ENCODE results near the gene ST14. TPM values are rescaled to one million over a fixed set of nuclear protein-coding genes. Genes with fewer than 3 reads are reported as not detected.

ST14 gene
- total RNA-seq, 2 experiments from 2014 or later, result not detected

GRCh38 chr11:130159139-130159538 is 443 bp upstream of the ST14 start:
- CTCF ChIA-PET, result interaction anchor here (1.1 kb wide), 1 partner anchor 13 kb away, joined by 3 read pairs; no protein-coding TSS in a partner anchor
- no peak for DNase-seq
- H3K4me3 Mint-ChIP-seq, result no peak overlapping the region
- peaks cover 10% of the 10 kb centered on the region for H3K4me1 Mint-ChIP-seq
- POLR2A ChIA-PET, result no interaction called here
- H3K27ac Mint-ChIP-seq, result no peak overlapping the region
- peaks cover 61% of the 10 kb centered on the region for H3K27me3 Mint-ChIP-seq
- H3K9me3 Mint-ChIP-seq, result no peaks in the 10 kb centered on the region
- H3K36me3 Mint-ChIP-seq (ENCODE audit: low read depth), result no peaks in the 10 kb centered on the region

GRCh38 chr11:130160498-130161155 is 1.0 kb downstream of the ST14 start:
- peak overlapping the region; percentile 21 for H3K4me3 Mint-ChIP-seq
- H3K27ac Mint-ChIP-seq, result no peak overlapping the region
- ChIA-PET POLR2A (no interaction called here), CTCF (interaction anchor here (1.6 kb wide), 1 partner anchor 12 kb away, joined by 5 read pairs; no protein-coding TSS in a partner anchor)
- H3K4me1 Mint-ChIP-seq, result peaks cover 10% of the 10 kb centered on the region
- peaks cover 71% of the 10 kb centered on the region for H3K27me3 Mint-ChIP-seq
- no peaks in the 10 kb centered on the region for H3K9me3 Mint-ChIP-seq
- DNase-seq, result no peak
- no peaks in the 10 kb centered on the region for H3K36me3 Mint-ChIP-seq (ENCODE audit: low read depth)

DNA sequence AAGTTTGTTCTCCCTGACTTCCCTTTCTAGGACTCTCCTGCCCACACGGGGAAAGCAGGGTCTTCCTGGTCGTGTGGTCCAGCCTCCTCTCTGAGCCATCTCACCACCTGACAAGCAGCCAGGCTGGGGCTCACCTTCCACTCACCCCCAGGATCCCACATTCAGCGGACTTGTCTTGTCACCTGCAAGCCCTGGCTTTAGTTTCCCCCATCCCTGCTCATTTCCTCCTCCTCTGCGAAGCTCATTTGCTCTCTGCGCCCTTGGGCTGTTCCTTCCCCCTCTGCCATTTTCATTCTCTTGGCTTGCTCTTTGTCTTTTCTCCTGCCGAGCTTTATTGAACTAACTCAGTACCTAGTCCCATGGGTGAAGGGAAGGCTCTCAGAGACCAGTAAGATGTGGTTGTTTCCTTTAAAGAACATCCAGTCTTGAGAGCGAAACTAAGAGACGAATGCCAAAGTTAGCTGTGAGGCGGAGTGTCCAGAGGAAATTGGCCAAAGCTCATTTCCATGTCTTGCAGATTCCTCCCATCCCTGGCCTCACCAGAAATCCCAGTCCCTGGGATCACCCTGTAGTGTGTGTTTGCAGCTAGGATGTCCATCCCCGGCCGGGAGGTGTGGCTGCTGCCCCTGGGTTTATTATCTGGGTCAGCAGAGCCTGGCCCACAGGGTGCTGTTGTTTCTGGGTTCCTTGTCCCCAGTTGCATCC is 2.0 kb downstream of the ST14 start:
- H3K9me3 Mint-ChIP-seq, result no peaks in the 10 kb centered on the region
- peaks cover 10% of the 10 kb centered on the region for H3K4me1 Mint-ChIP-seq
- ChIA-PET CTCF (interaction anchor here (1.6 kb wide), 1 partner anchor 13 kb away, joined by 5 read pairs; no protein-coding TSS in a partner anchor), POLR2A (no interaction called here)
- H3K36me3 Mint-ChIP-seq (ENCODE audit: low read depth), result no peaks in the 10 kb centered on the region
- no peak for DNase-seq
- peaks cover 67% of the 10 kb centered on the region for H3K27me3 Mint-ChIP-seq
- no peak overlapping the region for H3K4me3 Mint-ChIP-seq
- no peak overlapping the region for H3K27ac Mint-ChIP-seq

DNA sequence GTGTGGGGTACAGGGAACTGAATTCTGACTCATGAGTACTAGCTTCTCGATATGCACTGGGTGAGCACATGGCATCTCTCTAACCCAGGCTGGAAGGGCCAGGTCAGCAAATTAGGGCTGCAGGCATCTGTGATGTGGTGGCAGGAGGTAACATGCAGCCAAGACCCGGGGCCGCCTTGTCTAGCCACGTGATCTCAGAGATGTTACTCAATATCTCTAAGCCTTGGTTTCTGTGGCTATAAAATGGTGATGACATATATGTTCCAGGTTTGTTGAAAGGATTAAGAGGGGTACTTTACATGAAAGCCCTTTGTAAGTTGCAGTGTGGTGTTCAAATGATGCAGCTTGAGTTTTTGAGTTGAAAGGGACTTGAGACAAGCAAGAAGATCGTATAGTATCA is 3.2 kb downstream of the ST14 start:
- H3K27me3 Mint-ChIP-seq, result peaks cover 59% of the 10 kb centered on the region
- no peak for DNase-seq
- H3K36me3 Mint-ChIP-seq (ENCODE audit: low read depth), result no peaks in the 10 kb centered on the region
- peaks cover 10% of the 10 kb centered on the region for H3K4me1 Mint-ChIP-seq
- POLR2A ChIA-PET, result no interaction called here
- no peaks in the 10 kb centered on the region for H3K9me3 Mint-ChIP-seq
- CTCF ChIA-PET, result interaction anchor here (1.3 kb wide), 1 partner anchor 23 kb away, joined by 5 read pairs; no protein-coding TSS in a partner anchor
- H3K4me3 Mint-ChIP-seq, result no peak overlapping the region
- H3K27ac Mint-ChIP-seq, result no peak overlapping the region

DNA sequence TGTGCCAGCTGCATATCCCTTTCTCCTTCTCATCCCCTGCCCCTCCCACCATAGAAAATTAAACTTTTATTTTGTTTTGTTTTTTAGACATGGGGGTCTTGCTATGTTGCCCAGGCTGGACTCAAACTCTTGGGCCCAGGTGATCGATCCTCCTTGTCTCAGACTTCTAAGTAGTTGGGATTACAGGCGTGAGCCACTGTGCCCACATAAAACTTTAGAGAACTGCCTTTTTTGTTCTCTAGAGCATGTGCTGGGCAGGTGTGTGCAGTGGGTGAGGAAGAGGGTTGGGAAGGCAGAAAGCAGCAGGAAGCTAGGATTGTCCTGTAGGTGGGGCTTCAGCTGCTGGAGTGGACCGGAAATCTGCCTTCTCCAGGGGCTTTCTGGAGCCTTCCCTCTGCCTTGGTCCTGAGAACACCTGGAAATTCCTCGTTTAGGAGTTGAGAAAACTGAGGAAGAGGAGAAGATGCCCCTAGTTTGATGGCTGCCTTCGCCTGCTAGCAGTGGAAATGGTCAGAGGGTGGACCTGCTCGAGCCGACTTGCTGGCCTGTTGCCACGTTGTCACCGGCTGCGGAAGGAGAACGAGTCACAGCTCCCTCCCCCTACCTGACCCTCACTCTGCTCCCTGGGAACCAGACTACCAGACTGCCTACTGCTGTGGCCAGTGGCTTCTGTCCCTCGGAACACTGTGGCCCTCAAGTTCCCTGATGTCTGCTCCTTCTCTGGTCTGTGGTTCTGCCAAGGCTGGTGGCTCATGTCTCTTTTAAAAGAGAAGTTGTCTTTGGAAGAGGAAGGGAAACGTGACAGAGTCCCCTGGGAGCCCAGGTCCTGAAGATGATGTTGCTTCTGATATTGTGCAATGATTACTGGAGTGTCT is 4.0 kb downstream of the ST14 start:
- Mint-ChIP-seq H3K4me1 (peaks cover 10% of the 10 kb centered on the region), H3K4me3 (no peak overlapping the region), H3K36me3 (ENCODE audit: low read depth) (no peaks in the 10 kb centered on the region), H3K27ac (no peak overlapping the region), H3K9me3 (no peaks in the 10 kb centered on the region), H3K27me3 (peaks cover 50% of the 10 kb centered on the region)
- ChIA-PET CTCF (interaction anchor here (0.6 to 1.3 kb wide), 2 partner anchors 22 to 53 kb away, joined by 3 to 5 read pairs; no protein-coding TSS in a partner anchor), POLR2A (no interaction called here)
- no peak for DNase-seq

DNA sequence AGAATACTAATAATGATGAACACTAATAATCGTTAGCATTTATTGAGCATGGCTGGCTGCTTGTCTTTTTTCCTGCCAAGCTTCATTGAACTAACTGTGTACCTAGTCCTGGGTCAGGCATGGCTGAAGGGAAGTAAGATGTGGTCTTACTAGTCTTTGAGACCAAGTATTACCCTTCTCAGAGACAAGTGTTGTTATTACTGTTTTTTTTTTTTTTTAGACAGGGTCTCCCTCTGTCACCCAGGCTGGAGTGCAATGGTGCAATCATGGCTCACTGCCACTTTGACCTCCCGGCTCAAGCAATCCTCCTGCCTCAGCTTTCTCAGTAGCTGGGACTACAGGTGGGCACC is 4.6 kb downstream of the ST14 start:
- ChIA-PET POLR2A (no interaction called here), CTCF (interaction anchor here (0.6 kb wide), 1 partner anchor 54 kb away, joined by 3 read pairs; no protein-coding TSS in a partner anchor)
- no peak for DNase-seq
- H3K27me3 Mint-ChIP-seq, result peaks cover 45% of the 10 kb centered on the region
- peaks cover 5% of the 10 kb centered on the region for H3K4me1 Mint-ChIP-seq
- H3K27ac Mint-ChIP-seq, result no peak overlapping the region
- H3K4me3 Mint-ChIP-seq, result no peak overlapping the region
- no peaks in the 10 kb centered on the region for H3K36me3 Mint-ChIP-seq (ENCODE audit: low read depth)
- H3K9me3 Mint-ChIP-seq, result no peaks in the 10 kb centered on the region

DNA sequence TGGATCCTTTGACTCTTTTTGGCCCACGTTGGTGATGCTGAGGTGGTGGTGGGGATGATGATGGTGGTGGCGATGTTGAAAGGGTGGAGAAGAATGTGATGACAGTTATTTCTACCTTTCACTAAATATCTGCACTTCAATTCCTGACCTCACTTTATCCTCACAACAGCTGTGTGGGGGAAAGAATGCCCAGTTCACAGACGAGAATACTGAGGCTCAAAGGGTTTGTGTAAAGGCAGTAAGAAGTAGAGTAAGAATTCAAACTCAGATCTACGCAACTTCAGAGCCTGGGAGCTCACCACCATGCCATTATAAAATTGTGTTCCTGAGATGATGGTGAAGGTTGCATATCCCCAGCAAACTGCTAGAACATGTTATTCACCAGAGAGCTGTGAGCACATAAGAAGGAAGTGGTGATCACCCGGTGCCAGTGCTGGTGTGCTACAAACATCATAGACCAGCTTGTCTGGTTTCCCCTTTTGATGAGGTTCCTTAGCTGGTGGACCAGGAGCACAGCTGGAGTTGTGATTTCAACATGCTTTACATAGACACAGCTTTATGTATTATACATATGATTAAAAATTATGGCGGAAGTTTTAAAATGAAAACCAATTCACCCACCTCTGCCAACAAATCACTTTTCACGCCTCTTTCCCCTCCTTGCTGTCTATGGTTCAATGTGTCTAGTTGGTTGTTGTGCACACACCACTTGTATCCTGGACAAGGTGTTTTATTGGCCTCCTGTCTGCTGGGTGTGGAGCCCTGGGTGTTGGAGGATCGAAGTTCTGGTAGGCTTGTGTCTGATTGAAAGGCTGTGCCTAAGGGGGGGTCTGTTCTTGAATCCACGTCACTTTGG is 6.2 kb downstream of the ST14 start:
- ChIA-PET POLR2A (no interaction called here), CTCF (interaction anchor here (0.6 to 1.2 kb wide), 4 partner anchors 20 to 231 kb away, joined by 3 to 4 read pairs (median 3); no protein-coding TSS in a partner anchor)
- Mint-ChIP-seq H3K27ac (no peak overlapping the region), H3K4me1 (no peaks in the 10 kb centered on the region), H3K36me3 (ENCODE audit: low read depth) (no peaks in the 10 kb centered on the region), H3K9me3 (no peaks in the 10 kb centered on the region), H3K4me3 (no peak overlapping the region), H3K27me3 (peaks cover 41% of the 10 kb centered on the region)
- DNase-seq, result no peak

- no peak for DNase-seq
- ChIA-PET CTCF (interaction anchor here (1.2 kb wide), 1 partner anchor 28 kb away, joined by 3 read pairs; no protein-coding TSS in a partner anchor), POLR2A (no interaction called here)
- Mint-ChIP-seq H3K27me3 (peaks cover 36% of the 10 kb centered on the region), H3K4me1 (no peaks in the 10 kb centered on the region), H3K9me3 (no peaks in the 10 kb centered on the region), H3K27ac (no peak overlapping the region), H3K36me3 (ENCODE audit: low read depth) (no peaks in the 10 kb centered on the region), H3K4me3 (no peak overlapping the region)
Measured at GRCh38 chr11:130166457-130166784, 6.8 kb downstream of the ST14 start.

DNA sequence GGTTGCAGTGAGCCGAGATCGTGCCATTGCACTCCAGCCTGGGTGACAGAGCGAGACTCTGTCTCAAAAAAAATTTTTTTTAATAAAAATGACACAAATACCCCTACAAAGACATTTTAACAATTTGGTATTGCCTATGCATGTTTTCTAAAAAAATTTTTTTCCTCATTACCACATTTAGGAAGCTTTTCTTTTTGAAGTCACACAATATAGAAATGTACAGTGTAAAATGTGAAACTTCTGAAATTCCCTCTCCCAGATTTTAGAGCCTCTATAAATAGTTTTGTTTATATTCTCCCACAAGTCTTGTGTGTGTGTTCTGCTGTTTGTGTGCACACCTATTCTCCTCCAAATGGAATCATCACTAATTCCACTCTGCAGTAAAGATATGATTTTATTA is 7.6 kb downstream of the ST14 start:
- Mint-ChIP-seq H3K27ac (no peak overlapping the region), H3K9me3 (no peaks in the 10 kb centered on the region), H3K36me3 (ENCODE audit: low read depth) (no peaks in the 10 kb centered on the region), H3K27me3 (peaks cover 30% of the 10 kb centered on the region), H3K4me1 (no peaks in the 10 kb centered on the region), H3K4me3 (no peak overlapping the region)
- POLR2A ChIA-PET, result interaction anchor here (0.6 kb wide), 1 partner anchor 17 kb away, joined by 9 read pairs; no protein-coding TSS in a partner anchor
- no peak for DNase-seq
- CTCF ChIA-PET, result no interaction called here

- Mint-ChIP-seq H3K4me1 (no peaks in the 10 kb centered on the region), H3K27ac (no peak overlapping the region), H3K27me3 (peaks cover 23% of the 10 kb centered on the region), H3K9me3 (no peaks in the 10 kb centered on the region), H3K4me3 (no peak overlapping the region), H3K36me3 (ENCODE audit: low read depth) (no peaks in the 10 kb centered on the region)
- ChIA-PET POLR2A (no interaction called here), CTCF (no interaction called here)
- DNase-seq, result no peak
Measured at GRCh38 chr11:130168105-130168504, 8.5 kb downstream of the ST14 start.

- no peaks in the 10 kb centered on the region for H3K4me1 Mint-ChIP-seq
- no peak for DNase-seq
- no peak overlapping the region for H3K4me3 Mint-ChIP-seq
- no peak overlapping the region for H3K27ac Mint-ChIP-seq
- POLR2A ChIA-PET, result no interaction called here
- H3K9me3 Mint-ChIP-seq, result peaks cover 4% of the 10 kb centered on the region
- peaks cover 13% of the 10 kb centered on the region for H3K27me3 Mint-ChIP-seq
- CTCF ChIA-PET, result no interaction called here
- no peaks in the 10 kb centered on the region for H3K36me3 Mint-ChIP-seq (ENCODE audit: low read depth)
Measured at GRCh38 chr11:130170345-130170744, 10.8 kb downstream of the ST14 start.

- Mint-ChIP-seq H3K4me3 (no peak overlapping the region), H3K4me1 (no peaks in the 10 kb centered on the region), H3K36me3 (ENCODE audit: low read depth) (no peaks in the 10 kb centered on the region), H3K27ac (no peak overlapping the region), H3K27me3 (peaks cover 7% of the 10 kb centered on the region), H3K9me3 (peaks cover 4% of the 10 kb centered on the region)
- ChIA-PET CTCF (interaction anchor here (0.6 kb wide), 1 partner anchor 18 kb away, joined by 4 read pairs; no protein-coding TSS in a partner anchor), POLR2A (no interaction called here)
- no peak for DNase-seq
Measured at GRCh38 chr11:130171534-130171933, 12.0 kb downstream of the ST14 start.

Measured in activated CD4-positive, alpha-beta T cell treated with anti-CD3 and anti-CD28 coated beads, Interleukin-2, amount 10 ng/mL, durations not matched to agents 7 days and 5 days (primary cell).